HG03439 (cell line): ENCODE results near the gene CACNA1F.

Experiments used
- ATAC-seq: cut with Tn5 transposase; IDR thresholded peaks from one replicate; pipeline ENCODE4 v1.9.1; 2021; ENCODE audit warnings: mild to moderate bottlenecking, moderate library complexity; ENCODE audit not compliant: unreplicated experiment

Gene CACNA1F

DNA sequence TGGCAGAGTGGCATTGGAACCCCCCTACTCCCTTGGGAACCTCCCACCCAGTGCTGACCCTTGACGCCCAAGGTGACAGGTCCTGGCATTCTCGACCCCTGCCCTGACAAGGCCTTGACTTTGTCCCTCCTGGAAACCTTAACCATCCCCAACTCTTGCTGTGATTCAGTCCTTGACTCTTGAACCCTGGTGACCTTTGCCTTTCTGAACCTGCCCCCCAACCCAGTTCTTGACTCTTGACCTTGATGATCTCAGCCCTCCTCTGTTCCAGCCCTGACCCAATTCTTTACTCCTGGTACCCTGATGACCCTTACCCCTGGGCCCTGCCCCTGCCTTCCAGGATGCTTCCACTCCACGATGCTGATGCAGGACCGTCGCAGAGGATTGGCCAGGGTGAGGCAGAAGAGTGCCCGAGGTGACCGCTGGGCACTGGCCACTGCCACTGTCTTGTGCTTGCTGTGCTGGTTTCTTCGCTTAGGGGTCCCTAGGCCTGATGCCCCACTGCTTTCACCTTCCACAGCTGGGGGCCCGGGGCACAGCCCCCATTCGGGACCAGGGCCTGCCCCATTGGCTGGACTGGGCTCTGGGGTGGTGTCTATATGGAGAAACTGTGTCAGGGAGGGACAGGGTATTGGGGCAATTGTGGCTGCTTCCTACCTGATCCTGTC, 1.7 kb downstream of the CACNA1F start:
- no peak for ATAC-seq

DNA sequence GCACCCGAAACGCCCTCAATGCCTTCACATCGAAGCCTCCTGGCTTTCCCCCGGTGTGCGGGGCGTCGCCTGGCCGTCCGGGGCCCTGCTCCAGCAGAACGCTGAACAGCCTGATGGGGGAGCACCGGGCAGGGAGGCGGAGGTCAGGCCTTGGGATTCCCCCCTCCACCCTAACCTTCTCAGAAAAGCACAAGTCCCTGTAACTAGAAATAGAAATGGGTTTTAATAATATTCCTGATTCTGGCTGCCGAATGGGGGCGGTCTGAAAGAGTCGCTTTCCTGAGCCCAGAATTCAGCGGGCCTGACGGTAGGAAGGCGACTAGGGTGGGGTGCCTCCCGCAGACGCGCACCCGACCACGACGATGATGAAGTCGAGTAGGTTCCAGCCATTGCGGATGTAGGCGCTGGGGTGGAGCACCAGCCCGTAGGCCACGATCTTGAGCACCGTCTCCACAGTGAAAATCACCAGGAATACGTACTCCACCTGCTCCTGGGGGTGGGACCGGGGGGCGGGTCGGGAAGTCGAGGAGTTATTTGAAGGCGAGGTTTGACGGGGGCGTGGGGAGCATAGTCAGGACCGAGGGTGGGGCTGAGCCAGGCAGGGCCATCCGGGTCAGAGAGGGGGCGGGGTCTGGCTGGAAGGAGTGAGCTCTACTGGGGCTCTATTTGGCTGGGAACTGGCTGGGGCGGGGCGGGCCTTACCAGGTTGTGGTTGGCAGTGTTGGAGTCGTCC, 2.5 kb downstream of the CACNA1F start:
- peak; percentile 59 for ATAC-seq

GRCh38 chrX:49228185-49228584, 5.0 kb downstream of the CACNA1F start:
- no peak for ATAC-seq

DNA sequence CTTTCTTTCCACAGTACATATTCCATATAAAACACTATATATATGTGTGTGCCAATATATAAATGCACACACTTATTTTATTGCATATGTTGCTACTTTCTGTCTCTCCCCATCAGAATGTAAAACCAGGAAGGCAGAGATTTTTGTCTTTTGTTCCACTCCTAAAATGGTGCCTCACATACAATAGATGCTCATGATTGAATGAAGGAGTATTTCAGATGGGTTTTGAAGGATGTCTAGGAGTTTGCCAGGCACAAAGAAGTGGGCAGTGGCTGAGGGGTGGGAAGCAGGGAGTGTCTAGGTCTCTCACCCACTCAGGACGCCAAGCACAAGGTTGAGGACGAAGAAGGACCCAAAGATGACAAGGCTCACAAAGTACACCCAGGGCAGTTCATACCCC, 5.4 kb downstream of the CACNA1F start:
- no peak for ATAC-seq

DNA sequence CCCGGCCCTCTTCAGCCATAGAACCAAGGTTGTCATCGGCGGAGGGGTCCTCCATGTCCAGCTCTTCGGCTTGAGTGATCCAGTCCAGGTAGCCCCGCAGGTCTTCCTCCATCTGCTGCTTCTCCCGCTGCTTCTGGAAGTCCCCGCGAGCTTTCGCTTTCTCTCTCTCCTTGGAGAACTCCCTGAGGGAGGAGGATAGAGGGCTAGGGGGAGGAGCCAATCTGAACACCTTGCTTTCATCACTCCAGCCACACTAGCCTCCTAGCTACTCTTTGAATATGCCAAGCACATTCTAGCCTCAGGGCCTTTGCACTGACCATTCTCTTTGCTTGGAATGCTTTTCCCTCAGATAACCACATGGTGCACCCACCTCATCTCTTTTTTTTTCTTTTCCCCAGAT, 6.2 kb downstream of the CACNA1F start:
- ATAC-seq, result no peak

DNA sequence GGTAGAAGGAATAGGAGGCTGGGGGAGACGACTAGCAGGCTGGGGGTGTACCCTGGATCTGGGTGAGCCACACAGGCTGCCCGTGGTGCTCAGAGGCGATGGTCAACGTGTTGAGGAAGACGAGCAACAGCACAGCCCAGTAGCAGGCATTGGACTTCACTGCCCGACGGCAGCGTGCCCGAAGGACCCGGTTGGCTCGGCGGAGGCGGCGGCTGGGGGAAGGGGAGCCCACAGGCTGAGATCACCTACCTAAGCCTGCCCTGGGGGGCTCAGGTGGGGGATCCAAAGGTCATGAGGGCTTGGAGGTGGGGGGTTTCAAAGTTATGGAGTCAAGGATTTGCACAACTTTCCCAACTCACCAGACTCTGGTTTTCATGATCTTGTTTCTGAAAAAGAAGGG, 7.3 kb downstream of the CACNA1F start:
- ATAC-seq, result no peak

- ATAC-seq, result no peak
Measured at GRCh38 chrX:49221868-49222267, 11.3 kb downstream of the CACNA1F start.

DNA sequence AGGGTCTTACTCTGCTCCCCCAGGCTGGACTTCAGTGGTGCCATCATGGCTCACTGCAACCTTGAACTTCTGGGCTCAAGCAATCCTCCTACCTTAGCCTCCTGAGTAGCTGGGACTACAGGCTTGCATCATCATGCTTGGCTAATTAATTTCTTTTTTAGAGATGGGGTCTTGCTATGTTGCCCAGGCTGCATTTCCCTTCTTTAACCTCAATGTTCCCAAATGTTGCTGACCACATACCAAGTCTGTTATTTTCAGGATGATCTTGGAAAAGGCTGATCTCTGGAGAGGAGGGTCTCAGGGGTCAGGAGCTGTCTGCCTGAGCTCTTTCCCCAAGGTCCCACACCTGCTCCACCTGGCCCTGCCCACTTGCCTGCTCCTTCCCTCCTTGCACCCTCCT, 13.0 kb downstream of the CACNA1F start:
- no peak for ATAC-seq

DNA sequence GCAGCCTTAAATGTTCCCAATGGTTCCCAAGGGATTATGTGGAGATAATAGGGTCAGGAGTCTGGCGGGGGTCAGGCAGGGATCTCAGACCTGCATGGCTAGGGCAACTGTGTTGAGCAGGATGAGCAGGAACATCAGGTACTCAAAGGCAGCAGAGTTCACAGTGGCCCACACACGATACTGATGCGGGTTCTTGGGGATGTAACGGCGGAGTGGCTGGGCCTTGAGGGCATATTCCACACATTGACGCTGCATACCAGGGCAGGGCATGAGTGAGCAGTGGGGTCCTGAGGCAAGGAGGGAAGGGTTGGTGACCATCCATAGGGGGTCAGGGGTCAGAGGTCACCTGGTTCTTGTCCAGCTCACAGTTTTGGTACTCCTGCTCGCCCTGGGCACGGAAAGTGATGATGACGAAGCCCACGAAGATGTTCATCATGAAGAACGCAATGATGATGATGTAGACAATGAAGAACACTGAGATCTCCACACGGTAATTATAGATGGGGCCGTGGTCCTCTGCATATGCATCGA, 18.1 kb downstream of the CACNA1F start:
- ATAC-seq, result no peak

DNA sequence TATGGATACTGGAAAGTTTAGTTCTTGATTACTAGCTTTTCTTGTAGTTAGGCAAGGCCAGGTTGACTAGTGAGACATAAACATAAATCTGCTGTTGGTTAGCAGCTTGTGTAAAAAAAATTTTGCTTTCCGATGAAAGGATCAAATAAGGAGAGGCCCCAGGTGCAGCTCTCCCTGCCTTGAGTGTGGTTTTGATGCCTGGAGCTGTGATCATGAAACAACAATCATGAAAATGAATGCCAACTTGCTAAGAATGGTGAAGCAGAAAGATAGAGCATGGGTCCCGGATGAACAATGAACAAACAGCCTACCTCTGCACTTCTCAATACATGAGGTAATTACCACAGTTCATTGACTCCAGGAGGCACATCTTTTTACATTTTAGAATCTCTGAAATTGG, 18.7 kb downstream of the CACNA1F start:
- ATAC-seq, result no peak

GRCh38 chrX:49212861-49213260, 20.3 kb downstream of the CACNA1F start:
- ATAC-seq, result no peak

DNA sequence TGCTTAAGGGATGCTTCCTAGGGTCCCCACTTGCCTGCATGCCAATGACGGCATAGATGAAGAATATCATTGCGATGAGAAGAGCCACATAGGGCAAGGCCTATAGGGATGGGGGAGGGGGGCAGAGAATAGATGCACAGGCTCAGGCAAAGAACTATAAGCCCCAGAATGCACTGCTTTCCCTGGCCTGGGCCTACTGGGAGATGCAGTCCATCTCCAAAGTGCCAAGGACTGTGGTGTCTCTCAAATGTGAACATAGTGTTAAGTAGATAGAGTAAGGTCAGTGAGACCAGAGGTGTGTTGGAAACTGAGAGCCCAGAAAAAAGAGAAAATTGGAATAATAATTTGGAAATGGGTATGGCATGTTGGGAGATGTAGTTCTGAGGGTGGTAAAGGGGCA, 20.9 kb downstream of the CACNA1F start:
- no peak for ATAC-seq

DNA sequence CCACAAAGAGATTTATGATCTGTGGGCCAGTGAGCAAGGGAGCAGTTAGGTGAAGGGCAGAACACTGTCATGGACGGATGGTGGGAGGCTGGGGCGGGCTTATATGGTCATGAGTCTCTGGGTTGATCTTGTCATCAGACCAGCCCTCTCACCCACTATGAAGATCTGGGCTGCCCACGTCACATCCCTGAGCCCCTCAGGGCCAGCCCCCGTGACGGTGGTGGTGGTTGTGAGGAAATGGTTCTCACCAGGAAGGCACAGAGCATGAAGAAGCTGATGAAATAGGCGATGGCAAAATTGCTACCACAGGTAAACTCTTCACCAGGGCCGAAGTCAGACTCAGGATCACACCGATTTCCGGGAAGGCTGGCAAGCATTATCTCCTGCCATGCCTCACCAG, 22.1 kb downstream of the CACNA1F start:
- no peak for ATAC-seq

- no peak for ATAC-seq
Measured at GRCh38 chrX:49210406-49210805, 22.7 kb downstream of the CACNA1F start.

- ATAC-seq, result no peak
Measured at GRCh38 chrX:49209434-49210251, 23.5 kb downstream of the CACNA1F start.

GRCh38 chrX:49208399-49208798, 24.7 kb downstream of the CACNA1F start:
- no peak for ATAC-seq

DNA sequence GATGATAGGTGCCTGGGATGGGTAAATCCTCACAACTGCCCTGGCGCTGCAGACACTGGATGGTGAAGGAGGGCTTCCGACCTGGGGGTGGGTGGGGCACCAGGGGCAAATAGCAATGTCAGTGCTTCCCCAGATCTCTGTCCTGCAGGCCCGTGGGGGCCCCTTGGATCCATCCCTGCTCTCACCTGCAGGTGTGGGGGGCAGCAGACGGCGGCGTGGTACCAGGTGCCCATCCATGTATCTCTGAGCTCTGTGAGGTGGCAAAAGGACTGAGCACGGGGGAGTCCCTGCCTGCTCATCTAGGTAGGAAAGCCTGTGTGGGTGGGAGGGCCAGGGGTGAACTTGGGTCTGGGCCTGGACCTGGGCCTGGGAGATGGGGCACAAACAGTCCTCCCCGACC, 26.6 kb downstream of the CACNA1F start:
- no peak for ATAC-seq

DNA sequence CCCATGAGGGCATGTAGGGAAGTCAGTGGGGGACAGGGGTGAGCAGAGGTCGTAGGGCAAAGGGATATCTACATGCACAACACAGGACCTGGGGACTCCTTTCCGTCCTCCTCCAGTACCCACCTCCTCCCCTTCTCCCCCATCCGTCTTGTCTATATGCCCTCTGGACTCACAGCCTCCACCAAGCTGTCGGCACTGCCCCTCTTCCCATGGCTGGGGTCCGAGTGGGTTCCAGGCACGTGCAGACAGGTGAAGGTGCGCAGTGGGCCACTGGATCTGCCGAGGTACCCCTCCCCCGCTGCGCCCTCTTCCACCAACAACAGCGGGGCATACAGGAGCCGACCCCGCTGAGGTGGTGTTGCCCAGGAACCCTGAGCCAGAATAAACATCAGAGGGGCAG, 27.7 kb downstream of the CACNA1F start:
- no peak for ATAC-seq

GRCh38 chrX:49204709-49205108, 28.4 kb downstream of the CACNA1F start:
- no peak for ATAC-seq

DNA sequence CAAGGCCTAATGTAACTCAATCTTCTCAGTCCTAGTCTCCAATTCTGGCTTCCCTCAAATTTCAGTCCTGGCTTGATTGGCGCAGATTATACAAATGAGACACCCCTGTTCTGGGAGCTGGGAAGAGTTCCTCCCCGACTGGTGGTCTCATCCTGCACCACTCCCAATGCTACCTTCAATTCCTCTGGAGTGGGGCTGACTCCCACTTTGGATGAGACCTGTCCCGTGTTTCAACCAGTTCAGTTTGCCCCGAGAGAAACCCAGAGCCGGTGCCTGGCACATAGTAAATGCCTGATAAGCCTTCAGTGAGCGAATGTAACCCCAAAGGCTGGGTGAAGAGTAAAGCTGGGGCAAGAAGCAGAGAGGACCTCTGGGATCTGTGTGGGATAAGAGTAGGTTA, 29.1 kb downstream of the CACNA1F start:
- ATAC-seq, result no peak

- no peak for ATAC-seq
Measured at GRCh38 chrX:49203536-49203935, 29.6 kb downstream of the CACNA1F start.

GRCh38 chrX:49202022-49202421, 31.1 kb downstream of the CACNA1F start:
- no peak for ATAC-seq
